ENCODE data around the gene MAP1A. TPM values are rescaled to one million over a fixed set of nuclear protein-coding genes. Genes with fewer than 3 reads are reported as not detected.

Gene MAP1A
- total RNA-seq, 1 experiment from 2014 or later = 2.5 TPM

GRCh38 chr15:43527016-43527801 is 9.8 kb downstream of the MAP1A start:
- no peak overlapping the region for H3K4me2 ChIP-seq (ENCODE audit: insufficient read depth, insufficient read length, low read length)
- no peak overlapping the region for H3K14ac ChIP-seq (ENCODE audit: insufficient read depth, low read length)
- peaks cover 0 to 5% (median 2%) of the 10 kb centered on the region in 3 experiments; a peak in 2 of 7 replicates for H3K36me3 Mint-ChIP-seq (ENCODE audit: insufficient read depth in 1 of 3, low read depth in 3 of 3)
- no peaks in the 10 kb centered on the region for H3K79me1 ChIP-seq (ENCODE audit: insufficient read depth, low read depth, low read length, poor library complexity, severe bottlenecking)
- H2BK15ac ChIP-seq (ENCODE audit: low read depth, low read length) = no peak overlapping the region
- H3K4ac ChIP-seq (ENCODE audit: low read depth, low read length) = no peak overlapping the region
- no peaks in the 10 kb centered on the region for H3K79me2 ChIP-seq (ENCODE audit: insufficient read depth, low read length)
- no peak overlapping the region for H3K18ac ChIP-seq (ENCODE audit: insufficient read length, low read depth, low read length)
- no peaks in the 10 kb centered on the region for H3K9me3 ChIP-seq (ENCODE audit: control insufficient read depth, low read depth, low read length)
- no peak overlapping the region for H2BK120ac ChIP-seq (ENCODE audit: low read depth, low read length, poor library complexity, severe bottlenecking)
- peaks cover 8% of the 10 kb centered on the region; the same call in 1 of the 2 replicates for H3K4me1 ChIP-seq (ENCODE audit: insufficient read depth, low read length)
- no peak overlapping the region for H3T11ph ChIP-seq (ENCODE audit: low read length)
- no peak for DNase-seq
- WGBS (ENCODE audit: extremely low coverage, insufficient read length, low lambda C conversion rate) = no CpG with 5 or more reads among the region's 9 CpGs
- H3K27me3 ChIP-seq (ENCODE audit: insufficient read depth, low read length) = 0 out of 2 replicates have a peak, but pooled peaks cover 2% of the 10 kb centered on the region
- H3K4me3 Mint-ChIP-seq = no peak overlapping the region
- no peaks in the 10 kb centered on the region; a peak in 1 of 5 replicates for H3K9me3 Mint-ChIP-seq
- H3K9ac ChIP-seq (ENCODE audit: extremely low read depth, insufficient read length, low read length) = no peak overlapping the region
- no peak overlapping the region for H3K56ac ChIP-seq (ENCODE audit: insufficient read length, low read depth, low read length)
- H3K23ac ChIP-seq (ENCODE audit: insufficient read length, low read depth, low read length) = no peak overlapping the region
- H3K27ac ChIP-seq (ENCODE audit: insufficient read length, low read depth, low read length) = no peak overlapping the region
- H2BK12ac ChIP-seq (ENCODE audit: insufficient read length, low read depth, low read length) = no peak overlapping the region
- H2AK5ac ChIP-seq (ENCODE audit: insufficient read length, low read length) = no peak overlapping the region
- H2BK20ac ChIP-seq (ENCODE audit: low read depth, low read length, poor library complexity, severe bottlenecking) = no peak overlapping the region
- no peaks in the 10 kb centered on the region for H4K20me1 ChIP-seq (ENCODE audit: control insufficient read depth, insufficient read depth, insufficient read length)
- H2BK5ac ChIP-seq (ENCODE audit: insufficient read length, low read length) = no peak overlapping the region
- no peak for TF ChIP-seq CTCF (conservative IDR thresholded peaks at IDR 0.05)
- H3K27ac Mint-ChIP-seq = no peak overlapping the region
- no peaks in the 10 kb centered on the region for H3K23me2 ChIP-seq (ENCODE audit: insufficient read length, low read depth, low read length, poor library complexity, severe bottlenecking)
- H4K5ac ChIP-seq (ENCODE audit: insufficient read length, low read depth, low read length) = no peak overlapping the region
- H4K8ac ChIP-seq (replicated peaks; ENCODE audit: insufficient read length, low read depth, low read length) = no peak overlapping the region
- H3K4me1 Mint-ChIP-seq = peaks cover 20 to 29% of the 10 kb centered on the region in 2 experiments
- peaks cover 40% of the 10 kb centered on the region for H3K27me3 Mint-ChIP-seq (ENCODE audit: low read depth)
- H4K91ac ChIP-seq (ENCODE audit: insufficient read length, low read depth, low read length) = no peak overlapping the region
- H2AFZ ChIP-seq (ENCODE audit: low read length) = no peak overlapping the region
